GM23338 (cell line): Measurements from ENCODE around the gene SEMA6C. TPM values are rescaled to one million over a fixed set of nuclear protein-coding genes. Genes with fewer than 3 reads are reported as not detected.

Source experiments
- ATAC-seq: fragments of 200-7000 bp; cut with Tn5 transposase; 3 replicates; pipeline ENCODE4 v1.9.1; 2020
- DNase-seq: peaks from one replicate; pipeline ENCODE4 v3.0.0-alpha.2; 2015; ENCODE audit warnings: low spot score
- H2AFZ ChIP-seq: fragments of 200-600 bp; sonication (generic); 2 replicates; pipeline ENCODE4 v1.8.0; 2016; ENCODE audit warnings: antibody characterized with exemption, mild to moderate bottlenecking, moderate library complexity
- H3F3A ChIP-seq: fragments of 200-600 bp; sonication (generic); replicated peaks from 2 replicates; pipeline ENCODE4 v1.8.0; 2017; ENCODE audit warnings: antibody characterized with exemption, mixed run types, low read depth
- H3K27ac ChIP-seq: fragments of 200-600 bp; sonication (generic); 2 replicates; pipeline ENCODE4 v1.6.1; 2016; ENCODE audit warnings: low read depth
- H3K27me3 ChIP-seq: fragments of 200-600 bp; sonication (generic); 2 replicates; pipeline ENCODE4 v1.8.0; 2016; ENCODE audit warnings: mild to moderate bottlenecking, mixed run types, moderate library complexity; ENCODE audit not compliant: insufficient read depth
- H3K36me3 ChIP-seq: fragments of 200-600 bp; sonication (generic); 2 replicates; pipeline ENCODE4 v1.8.0; 2016; ENCODE audit warnings: mild to moderate bottlenecking; ENCODE audit not compliant: insufficient read depth
- H3K4me1 ChIP-seq: fragments of 200-600 bp; sonication (generic); 2 replicates; pipeline ENCODE4 v1.8.0; 2016; ENCODE audit warnings: mild to moderate bottlenecking, moderate library complexity; ENCODE audit not compliant: insufficient read depth
- H3K4me2 ChIP-seq: fragments of 200-600 bp; sonication (generic); 2 replicates; pipeline ENCODE4 v1.7.1; 2017; ENCODE audit warnings: mixed run types
- H3K4me3 ChIP-seq: fragments of 200-600 bp; sonication (generic); 2 replicates; pipeline ENCODE4 v1.6.1; 2016; ENCODE audit warnings: mixed run types
- H3K79me2 ChIP-seq: fragments of 200-600 bp; sonication (generic); replicated peaks from 2 replicates; pipeline ENCODE4 v1.8.0; 2017; ENCODE audit warnings: mild to moderate bottlenecking; ENCODE audit not compliant: insufficient read depth
- H3K9me2 ChIP-seq: fragments of 200-600 bp; sonication (generic); 2 replicates; pipeline ENCODE4 v1.8.0; 2017; ENCODE audit not compliant: insufficient read depth
- H4K20me1 ChIP-seq: fragments of 200-600 bp; sonication (generic); replicated peaks from 2 replicates; pipeline ENCODE4 v1.8.0; 2017; ENCODE audit warnings: mild to moderate bottlenecking; ENCODE audit not compliant: insufficient read depth
- H3K27ac Mint-ChIP-seq: 2 replicates; pipeline ENCODE4 v1.8.0; 2020; ENCODE audit warnings: inconsistent platforms, mild to moderate bottlenecking, moderate library complexity, mixed read lengths
- H3K27me3 Mint-ChIP-seq: 3 replicates; pipeline ENCODE4 v1.8.0; 2022; ENCODE audit warnings: low read depth, mild to moderate bottlenecking, moderate library complexity, mixed read lengths, inconsistent platforms; ENCODE audit not compliant: insufficient read depth, poor library complexity
- H3K36me3 Mint-ChIP-seq: 3 replicates; pipeline ENCODE4 v1.8.0; 2021; ENCODE audit warnings: low read depth, mild to moderate bottlenecking, inconsistent platforms, moderate library complexity, mixed read lengths
- H3K4me1 Mint-ChIP-seq: 3 replicates; pipeline ENCODE4 v1.8.0; 2020; ENCODE audit warnings: mild to moderate bottlenecking, inconsistent platforms, mixed read lengths
- H3K4me3 Mint-ChIP-seq: 3 replicates; pipeline ENCODE4 v1.8.0; 2021; ENCODE audit warnings: moderate library complexity, mild to moderate bottlenecking, inconsistent platforms, mixed read lengths
- H3K9me3 Mint-ChIP-seq: 3 replicates; pipeline ENCODE4 v1.8.0; 2020; ENCODE audit warnings: moderate library complexity, mild to moderate bottlenecking, inconsistent platforms, mixed read lengths
- CTCF ChIP-seq, 2 experiments: fragments of 200-600 bp in 1 of 2; sonication (generic) in 1 of 2; conservative IDR thresholded peaks; 2 replicates each; pipeline versions ENCODE4 v1.5.1 to v1.6.1; 2016 to 2017; ENCODE audit warnings: antibody characterized with exemption in 2 of 2, low read depth in 2 of 2, mild to moderate bottlenecking in 2 of 2, moderate library complexity in 1 of 2
- EZH2 ChIP-seq: fragments of 200-600 bp; sonication (generic); IDR thresholded peaks from one replicate; pipeline ENCODE4 v1.8.0; 2017; ENCODE audit warnings: antibody characterized with exemption, mild to moderate bottlenecking, low read depth; ENCODE audit not compliant: unreplicated experiment
- JUNB ChIP-seq: IDR thresholded peaks from one replicate; pipeline ENCODE4 v1.6.1; 2016; ENCODE audit warnings: antibody characterized with exemption; ENCODE audit not compliant: unreplicated experiment
- POLR2AphosphoS5 ChIP-seq: IDR thresholded peaks from 2 replicates; pipeline ENCODE4 v1.6.1; 2016; ENCODE audit warnings: antibody characterized with exemption, low read depth
- STAT1 ChIP-seq: IDR thresholded peaks from one replicate; pipeline ENCODE4 v1.6.1; 2016; ENCODE audit warnings: antibody characterized with exemption; ENCODE audit not compliant: unreplicated experiment
- ZNF114 ChIP-seq: fragments of 250-450 bp; sonication (Bioruptor Pico); IDR thresholded peaks from 2 replicates; pipeline ENCODE4 v1.5.0; 2020; ENCODE audit warnings: mild to moderate bottlenecking, moderate library complexity
- ZNF462 ChIP-seq: fragments of 250-450 bp; sonication (Bioruptor Pico); IDR thresholded peaks from 2 replicates; pipeline ENCODE4 v1.5.0; 2020; ENCODE audit warnings: mild to moderate bottlenecking, moderate library complexity
- polyA plus RNA-seq: library from polyadenylated mRNA; unstranded; fragments of >200 nt; fragmentation: Nextera tagmentation; extraction: Ambion mirVana; gene quantifications from 2 replicates; pipeline ENCODE4 v1.2.1, GENCODE V29; 2016
- total RNA-seq: library from RNA; depleted of rRNA; stranded (reverse); fragments of >200 nt; shearing (Covaris generic); gene quantifications from 2 replicates; pipeline ENCODE4 v1.2.3, GENCODE V29; 2014
- TF ChIP-seq, protein P1 (sequence below): IDR thresholded peaks from one replicate; pipeline ENCODE4 v1.6.1; 2018; ENCODE audit warnings: antibody characterized with exemption; ENCODE audit not compliant: unreplicated experiment

Gene SEMA6C
- total and polyA plus RNA-seq, 2 experiments from 2014 or later = 6.2 to 12.3 TPM

DNA sequence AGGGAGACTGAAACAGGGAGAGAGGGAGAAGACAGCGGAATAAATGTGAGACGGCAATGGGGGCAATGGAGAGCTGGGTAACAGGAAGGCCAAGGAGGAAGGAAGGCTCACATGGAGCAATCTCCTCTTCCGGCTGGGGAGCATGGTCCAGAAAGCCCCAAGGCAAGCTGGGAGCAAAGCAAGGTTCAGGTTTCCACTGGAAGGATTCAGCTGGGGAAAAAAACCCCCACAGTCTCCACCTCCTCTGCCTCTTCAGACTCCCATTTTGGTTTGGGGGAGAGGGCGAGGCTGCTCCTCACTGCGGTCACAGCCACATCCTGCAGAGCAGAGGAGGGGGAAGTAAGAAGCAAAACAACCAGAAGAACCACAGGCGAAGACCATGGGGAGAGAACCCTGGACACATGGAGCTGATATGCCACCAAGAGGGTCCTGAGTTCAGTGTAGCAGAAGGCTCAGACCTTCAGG lies 10.7 kb upstream of the SEMA6C start:
- no peaks in the 10 kb centered on the region for H3K79me2 ChIP-seq
- DNase-seq (no peak), ATAC-seq (no peak)
- Mint-ChIP-seq H3K4me1 (peaks cover 12% of the 10 kb centered on the region; the same call in 2 of the 3 replicates), H3K9me3 (no peaks in the 10 kb centered on the region), H3K27ac (no peak overlapping the region), H3K4me3 (no peak overlapping the region), H3K27me3 (peaks cover 11% of the 10 kb centered on the region), H3K36me3 (peaks cover 13% of the 10 kb centered on the region)
- no peaks in the 10 kb centered on the region for H3K27me3 ChIP-seq
- no peaks in the 10 kb centered on the region for H4K20me1 ChIP-seq
- H3F3A ChIP-seq = no peaks in the 10 kb centered on the region; the same call in 1 of the 2 replicates
- H3K36me3 ChIP-seq = 0 out of 2 replicates have a peak, but pooled peaks cover 6% of the 10 kb centered on the region
- H3K4me1 ChIP-seq = peaks cover 5% of the 10 kb centered on the region; the same call in 1 of the 2 replicates
- peak overlapping the region; percentile 32; the same call in 1 of the 2 replicates for H3K27ac ChIP-seq
- H3K4me2 ChIP-seq = peak overlapping the region; percentile 55; the same call in 1 of the 2 replicates
- H3K4me3 ChIP-seq = no peak overlapping the region
- no peak overlapping the region for H2AFZ ChIP-seq
- TF ChIP-seq, protein P1, sequence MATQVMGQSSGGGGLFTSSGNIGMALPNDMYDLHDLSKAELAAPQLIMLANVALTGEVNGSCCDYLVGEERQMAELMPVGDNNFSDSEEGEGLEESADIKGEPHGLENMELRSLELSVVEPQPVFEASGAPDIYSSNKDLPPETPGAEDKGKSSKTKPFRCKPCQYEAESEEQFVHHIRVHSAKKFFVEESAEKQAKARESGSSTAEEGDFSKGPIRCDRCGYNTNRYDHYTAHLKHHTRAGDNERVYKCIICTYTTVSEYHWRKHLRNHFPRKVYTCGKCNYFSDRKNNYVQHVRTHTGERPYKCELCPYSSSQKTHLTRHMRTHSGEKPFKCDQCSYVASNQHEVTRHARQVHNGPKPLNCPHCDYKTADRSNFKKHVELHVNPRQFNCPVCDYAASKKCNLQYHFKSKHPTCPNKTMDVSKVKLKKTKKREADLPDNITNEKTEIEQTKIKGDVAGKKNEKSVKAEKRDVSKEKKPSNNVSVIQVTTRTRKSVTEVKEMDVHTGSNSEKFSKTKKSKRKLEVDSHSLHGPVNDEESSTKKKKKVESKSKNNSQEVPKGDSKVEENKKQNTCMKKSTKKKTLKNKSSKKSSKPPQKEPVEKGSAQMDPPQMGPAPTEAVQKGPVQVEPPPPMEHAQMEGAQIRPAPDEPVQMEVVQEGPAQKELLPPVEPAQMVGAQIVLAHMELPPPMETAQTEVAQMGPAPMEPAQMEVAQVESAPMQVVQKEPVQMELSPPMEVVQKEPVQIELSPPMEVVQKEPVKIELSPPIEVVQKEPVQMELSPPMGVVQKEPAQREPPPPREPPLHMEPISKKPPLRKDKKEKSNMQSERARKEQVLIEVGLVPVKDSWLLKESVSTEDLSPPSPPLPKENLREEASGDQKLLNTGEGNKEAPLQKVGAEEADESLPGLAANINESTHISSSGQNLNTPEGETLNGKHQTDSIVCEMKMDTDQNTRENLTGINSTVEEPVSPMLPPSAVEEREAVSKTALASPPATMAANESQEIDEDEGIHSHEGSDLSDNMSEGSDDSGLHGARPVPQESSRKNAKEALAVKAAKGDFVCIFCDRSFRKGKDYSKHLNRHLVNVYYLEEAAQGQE = no peak
- H3K9me2 ChIP-seq = no peaks in the 10 kb centered on the region

- DNase-seq = peak; percentile 44
- Histone ChIP-seq H3K79me2 (no peaks in the 10 kb centered on the region), H3F3A (no peaks in the 10 kb centered on the region; the same call in 1 of the 2 replicates), H3K4me3 (no peak within 1 kb of the TSS), H3K27me3 (no peaks in the 10 kb centered on the region), H3K4me1 (peaks cover 5% of the 10 kb centered on the region; the same call in 1 of the 2 replicates), H3K4me2 (peak within 1 kb of the TSS; percentile 55; the same call in 1 of the 2 replicates), H3K36me3 (0 out of 2 replicates have a peak, but pooled peaks cover under 1% of the 10 kb centered on the region), H4K20me1 (no peaks in the 10 kb centered on the region), H3K27ac (peak within 1 kb of the TSS; percentile 32; the same call in 1 of the 2 replicates), H3K9me2 (no peaks in the 10 kb centered on the region), H2AFZ (no peak within 1 kb of the TSS)
- TF ChIP-seq POLR2AphosphoS5 (no peak), CTCF (conservative IDR thresholded peaks at IDR 0.05; ENCODE audit: low read depth in 2 of 2) (no peak), STAT1 (no peak), ZNF114 (CRISPR knock-in tag) (no peak), JUNB (no peak), ZNF462 (CRISPR knock-in tag) (no peak), EZH2 (no peak)
- ATAC-seq = peak; percentile 80
- Mint-ChIP-seq H3K27me3 (peaks cover 11% of the 10 kb centered on the region), H3K27ac (no peak within 1 kb of the TSS; the same call in 1 of the 2 replicates), H3K36me3 (peaks cover 7% of the 10 kb centered on the region), H3K4me1 (peaks cover 12% of the 10 kb centered on the region; the same call in 2 of the 3 replicates), H3K9me3 (no peaks in the 10 kb centered on the region), H3K4me3 (no peak within 1 kb of the TSS)
These were observed 10.0 kb upstream of the SEMA6C start, which contains the start of gene TNFAIP8L2 for GRCh38 chr1:151156515-151156819. Gene TNFAIP8L2, plus strand, starts transcription at chr1:151156649. Its CDS starts 2,049 bp downstream, at chr1:151158698.
